Natural killer cell (primary cell): Measurements from ENCODE around the gene UFM1. TPM values are rescaled to one million over a fixed set of nuclear protein-coding genes. Genes with fewer than 3 reads are reported as not detected.

Experiments
- ATAC-seq, 3 donors: fragments of 150-1000 bp in 2 of 3; fragments of 200-7000 bp in 1 of 3; cut with Tn5 transposase; 1 replicate in 1 of 3; 2 replicates in 2 of 3; pipeline ENCODE4 v1.10.0; 2021; ENCODE audit warnings: mild to moderate bottlenecking in 2 of 3, moderate library complexity in 2 of 3
- DNase-seq, 2 donors: peaks; one replicate each; pipeline versions ENCODE4 v3.0.0 to v3.0.0-alpha.2; 2013 to 2021; ENCODE audit warnings: mixed read lengths in 1 of 2
- H3K27ac ChIP-seq: one replicate; pipeline ENCODE4 v1.5.1; 2013; ENCODE audit warnings: mild to moderate bottlenecking, low read length
- H3K27me3 ChIP-seq: one replicate; pipeline ENCODE4 v1.6.1; 2013; ENCODE audit warnings: low read length; ENCODE audit not compliant: control insufficient read depth, insufficient read depth
- H3K36me3 ChIP-seq: one replicate; pipeline ENCODE4 v1.6.1; 2013; ENCODE audit warnings: low read length; ENCODE audit not compliant: control insufficient read depth, insufficient read depth
- H3K4me1 ChIP-seq: one replicate; pipeline ENCODE4 v1.6.1; 2013; ENCODE audit warnings: low read length; ENCODE audit not compliant: control insufficient read depth, insufficient read depth
- H3K4me3 ChIP-seq: one replicate; pipeline ENCODE4 v1.5.1; 2013; ENCODE audit warnings: low read length
- H3K9me3 ChIP-seq: one replicate; pipeline ENCODE4 v1.6.1; 2013; ENCODE audit warnings: low read length; ENCODE audit not compliant: control insufficient read depth, insufficient read depth
- H3K27ac Mint-ChIP-seq, 2 donors: one replicate each; pipeline ENCODE4 v1.8.0; 2022; ENCODE audit warnings: mild to moderate bottlenecking in 2 of 2, mixed read lengths in 2 of 2, moderate library complexity in 1 of 2
- H3K27me3 Mint-ChIP-seq, 2 donors: one replicate each; pipeline ENCODE4 v1.8.0; 2022; ENCODE audit warnings: low read depth in 2 of 2, mixed read lengths in 2 of 2
- H3K36me3 Mint-ChIP-seq: one replicate; pipeline ENCODE4 v1.8.0; 2022; ENCODE audit warnings: mixed read lengths
- H3K4me1 Mint-ChIP-seq, 2 donors: one replicate each; pipeline ENCODE4 v1.8.0; 2022; ENCODE audit warnings: mixed read lengths in 2 of 2
- H3K4me3 Mint-ChIP-seq: one replicate; pipeline ENCODE4 v1.8.0; 2022; ENCODE audit warnings: mild to moderate bottlenecking, moderate library complexity, mixed read lengths
- H3K9me3 Mint-ChIP-seq, 2 donors: one replicate each; pipeline ENCODE4 v1.8.0; 2022; ENCODE audit warnings: mixed read lengths in 2 of 2
- CTCF ChIP-seq: fragments of 200-600 bp; IDR thresholded peaks from one replicate; pipeline ENCODE4 v1.8.0; 2022; ENCODE audit warnings: antibody characterized with exemption
- WGBS: methylation state at CpG from one replicate; pipeline ENCODE4 v1.1.7; 2013; ENCODE audit warnings: missing lambda C conversion rate; ENCODE audit not compliant: insufficient coverage; 5-methylcytosine and 5-hydroxymethylcytosine counted together
- intact Hi-C: fragments of 100-400 bp; cut with micrococcal nuclease; formaldehyde crosslinking; loops from one replicate; pipeline ENCODE4 v1.14.2; 2022
- total RNA-seq, 4 donors: library from RNA; stranded (reverse); fragments of 120-200 nt in 1 of 4; gene quantifications; one replicate each; pipeline versions ENCODE4 v1.2.3 to v1.2.4, GENCODE V29; 2013 to 2022

Gene UFM1
- total RNA-seq, 3 donors from 2014 or later (not counting 1 experiment from before 2014, with no cell fraction given): 76.3 to 84.3 (median 84.1) TPM

- DNase-seq (no peak), ATAC-seq (no peak)
- no peaks in the 10 kb centered on the region for H3K27me3 Mint-ChIP-seq
- no peaks in the 10 kb centered on the region for H3K36me3 ChIP-seq
- WGBS: no CpG with 5 or more reads among the region's 2 CpGs
- no peaks in the 10 kb centered on the region for H3K4me1 Mint-ChIP-seq
- intact Hi-C loops: no loop called here
- TF ChIP-seq CTCF: no peak
- no peak overlapping the region for H3K4me3 ChIP-seq
- no peak overlapping the region for H3K27ac ChIP-seq
- H3K9me3 Mint-ChIP-seq: peaks cover 2% of the 10 kb centered on the region in 2 donors
- no peaks in the 10 kb centered on the region for H3K36me3 Mint-ChIP-seq
- no peak overlapping the region for H3K27ac Mint-ChIP-seq
- no peaks in the 10 kb centered on the region for H3K27me3 ChIP-seq
- H3K4me3 Mint-ChIP-seq: no peak overlapping the region
- no peaks in the 10 kb centered on the region for H3K9me3 ChIP-seq
- H3K4me1 ChIP-seq: no peaks in the 10 kb centered on the region
Measured at GRCh38 chr13:38382946-38383345, 33.3 kb downstream of the UFM1 start.

GRCh38 chr13:38384171-38384570, 34.5 kb downstream of the UFM1 start:
- WGBS: no CpG with 5 or more reads among the region's 3 CpGs
- H3K4me3 ChIP-seq: no peak overlapping the region
- intact Hi-C loops: no loop called here

GRCh38 chr13:38385153-38385891, 35.7 kb downstream of the UFM1 start:
- H3K27ac ChIP-seq: no peak overlapping the region
- DNase-seq: no peak
- Mint-ChIP-seq H3K27me3 (no peaks in the 10 kb centered on the region), H3K4me1 (no peaks in the 10 kb centered on the region), H3K4me3 (no peak overlapping the region), H3K36me3 (no peaks in the 10 kb centered on the region), H3K27ac (no peak overlapping the region), H3K9me3 (peaks cover 2% of the 10 kb centered on the region in 2 donors)
- no peak for ATAC-seq
- WGBS: 61% methylated on average over 9 of the region's 9 CpGs
- no peaks in the 10 kb centered on the region for H3K4me1 ChIP-seq
- no peaks in the 10 kb centered on the region for H3K9me3 ChIP-seq
- intact Hi-C loops: no loop called here
- no peaks in the 10 kb centered on the region for H3K36me3 ChIP-seq
- TF ChIP-seq CTCF: no peak
- no peak overlapping the region for H3K4me3 ChIP-seq
- H3K27me3 ChIP-seq: no peaks in the 10 kb centered on the region

More at GRCh38 chr13:38384171-38384570, 34.5 kb downstream of the UFM1 start:
- no peak for TF ChIP-seq CTCF
- no peaks in the 10 kb centered on the region for H3K4me1 ChIP-seq
- Mint-ChIP-seq H3K4me1 (no peaks in the 10 kb centered on the region), H3K27ac (no peak overlapping the region), H3K4me3 (no peak overlapping the region), H3K36me3 (no peaks in the 10 kb centered on the region), H3K27me3 (no peaks in the 10 kb centered on the region), H3K9me3 (peaks cover 2% of the 10 kb centered on the region in 2 donors)
- ATAC-seq (no peak), DNase-seq (no peak)
- H3K27me3 ChIP-seq: no peaks in the 10 kb centered on the region
- no peaks in the 10 kb centered on the region for H3K36me3 ChIP-seq
- H3K9me3 ChIP-seq: no peaks in the 10 kb centered on the region
- H3K27ac ChIP-seq: no peak overlapping the region

- H3K36me3 ChIP-seq: no peaks in the 10 kb centered on the region
- no CpG with 5 or more reads among the region's 1 CpG for WGBS
- no peak for TF ChIP-seq CTCF
- Mint-ChIP-seq H3K36me3 (peaks cover 6% of the 10 kb centered on the region), H3K27ac (no peak overlapping the region), H3K4me3 (no peak overlapping the region), H3K27me3 (no peaks in the 10 kb centered on the region), H3K4me1 (no peaks in the 10 kb centered on the region), H3K9me3 (peaks cover 0 to 6% of the 10 kb centered on the region in 2 donors)
- no peak overlapping the region for H3K4me3 ChIP-seq
- no peaks in the 10 kb centered on the region for H3K9me3 ChIP-seq
- no peaks in the 10 kb centered on the region for H3K27me3 ChIP-seq
- no peaks in the 10 kb centered on the region for H3K4me1 ChIP-seq
- DNase-seq (no peak), ATAC-seq (no peak)
- intact Hi-C loops: no loop called here
- H3K27ac ChIP-seq: no peak overlapping the region
Measured at GRCh38 chr13:38386421-38386820, 36.8 kb downstream of the UFM1 start.
